IPS DF 4.7 (cell line): Measurements from ENCODE around the gene CDC5L.

Experiments
- DNase-seq: peaks from one replicate; pipeline ENCODE4 v3.0.0-alpha.2; 2013; ENCODE audit warnings: low spot score; ENCODE audit errors: extremely low read depth

CDC5L gene

GRCh38 chr6:44373787-44374186, 13.7 kb upstream of the CDC5L start:
- no peak for DNase-seq

GRCh38 chr6:44375071-44375470, 12.4 kb upstream of the CDC5L start:
- DNase-seq = no peak

- no peak for DNase-seq
Observed at GRCh38 chr6:44377484-44377883, 10.0 kb upstream of the CDC5L start.

- no peak for DNase-seq
Observed at GRCh38 chr6:44377971-44378370, 9.5 kb upstream of the CDC5L start.

- DNase-seq = no peak
Observed at GRCh38 chr6:44381739-44382138, 5.8 kb upstream of the CDC5L start.

GRCh38 chr6:44386364-44386928, 1.1 kb upstream of the CDC5L start:
- no peak for DNase-seq

- no peak for DNase-seq
Observed at GRCh38 chr6:44386929-44387345, 569 bp upstream of the CDC5L start.

- no peak for DNase-seq
Observed at GRCh38 chr6:44388135-44388487, 605 bp downstream of the CDC5L start.

- DNase-seq = no peak
Observed at GRCh38 chr6:44388887-44389286, 1.4 kb downstream of the CDC5L start.

GRCh38 chr6:44390158-44390683, 2.7 kb downstream of the CDC5L start:
- DNase-seq = no peak

- DNase-seq = no peak
Observed at GRCh38 chr6:44395501-44395900, 8.0 kb downstream of the CDC5L start.

- no peak for DNase-seq
Observed at GRCh38 chr6:44396968-44397367, 9.5 kb downstream of the CDC5L start.

- DNase-seq = no peak
Observed at GRCh38 chr6:44397424-44398164, 10.1 kb downstream of the CDC5L start.

GRCh38 chr6:44399991-44400390, 12.5 kb downstream of the CDC5L start:
- no peak for DNase-seq

- no peak for DNase-seq
Observed at GRCh38 chr6:44400572-44400971, 13.1 kb downstream of the CDC5L start.

GRCh38 chr6:44401138-44401537, 13.6 kb downstream of the CDC5L start:
- DNase-seq = no peak

- no peak for DNase-seq
Observed at GRCh38 chr6:44404022-44404714, 16.7 kb downstream of the CDC5L start.

- no peak for DNase-seq
Observed at GRCh38 chr6:44404715-44405099, 17.2 kb downstream of the CDC5L start.

GRCh38 chr6:44407951-44408670, 20.6 kb downstream of the CDC5L start:
- DNase-seq = no peak

- no peak for DNase-seq
Observed at GRCh38 chr6:44409207-44409794, 21.8 kb downstream of the CDC5L start.

- DNase-seq = no peak
Observed at GRCh38 chr6:44410363-44410762, 22.9 kb downstream of the CDC5L start.

- no peak for DNase-seq
Observed at GRCh38 chr6:44411141-44411540, 23.6 kb downstream of the CDC5L start.
